ENCODE results near the gene BICD1.

- TF ChIP-seq POLR2A (IDR thresholded peaks at IDR 0.05): no peak
- TF ChIP-seq POLR2AphosphoS5 (IDR thresholded peaks at IDR 0.05): no peak
- no peak for TF ChIP-seq CTCF (IDR thresholded peaks at IDR 0.05 in 8 of 11, conservative IDR thresholded peaks at IDR 0.05 in 3 of 11)
These were observed 77.0 kb downstream of the BICD1 start for GRCh38 chr12:32183650-32184049.

Data from spleen (tissue), 7 donors.